SK-N-SH (cell line): Measurements from ENCODE around the gene KLHL18. TPM values are rescaled to one million over a fixed set of nuclear protein-coding genes. Genes with fewer than 3 reads are reported as not detected.

ENCODE experiments used
- CTCF ChIA-PET: fragments of 300-600, 350-600 bp; formaldehyde crosslinking; extraction: SDS; loops from one replicate; lab custom pipeline; 2021; lab: Yijun Ruan, JAX
- POLR2A ChIA-PET: fragments of 350-600 bp; sonication (Branson Sonifier 250); formaldehyde crosslinking; extraction: SDS; loops from one replicate; lab custom pipeline; 2020; ENCODE audit warnings: antibody characterized with exemption, inconsistent platforms; lab: Yijun Ruan, JAX
- DNase-seq: peaks from one replicate; pipeline ENCODE4 v3.0.0; 2012
- H2AFZ ChIP-seq: fragments of 200-600 bp; sonication (generic); 2 replicates; pipeline ENCODE4 v1.8.1; 2016; ENCODE audit warnings: antibody characterized with exemption, mild to moderate bottlenecking, low read depth
- H3F3A ChIP-seq: fragments of 200-600 bp; sonication (generic); replicated peaks from 2 replicates; pipeline ENCODE3; 2016; ENCODE audit warnings: antibody characterized with exemption, mild to moderate bottlenecking; ENCODE audit not compliant: insufficient read depth
- H3K27ac ChIP-seq, 2 experiments: fragments of 200-500 bp in 1 of 2; fragments of 200-600 bp in 1 of 2; sonication (Bioruptor generic) in 1 of 2; sonication (generic), shearing (Covaris generic) in 1 of 2; 2 replicates each; pipeline versions ENCODE4 v1.5.1 to v1.6.1; 2014 to 2016; ENCODE audit warnings: low read depth in 2 of 2, inconsistent platforms in 1 of 2, low read length in 1 of 2, mild to moderate bottlenecking in 1 of 2, mixed read lengths in 1 of 2
- H3K27me3 ChIP-seq: fragments of 200-600 bp; sonication (generic), shearing (Covaris generic); 2 replicates; pipeline ENCODE4 v1.6.1; 2016; ENCODE audit warnings: mixed run types; ENCODE audit not compliant: insufficient read depth
- H3K36me3 ChIP-seq, 2 experiments: fragments of 200-500 bp in 1 of 2; fragments of 200-600 bp in 1 of 2; sonication (Bioruptor generic) in 1 of 2; sonication (generic) in 1 of 2; replicated peaks in 1 of 2; 2 replicates each; pipeline versions ENCODE3 to v1.5.1; 2014 to 2016; ENCODE audit warnings: low read length in 1 of 2, mild to moderate bottlenecking in 1 of 2; ENCODE audit not compliant: insufficient read depth in 2 of 2, control insufficient read depth in 1 of 2
- H3K4me1 ChIP-seq, 2 experiments: fragments of 200-500 bp in 1 of 2; fragments of 200-600 bp in 1 of 2; sonication (Bioruptor generic) in 1 of 2; sonication (generic), shearing (Covaris generic) in 1 of 2; 2 replicates each; pipeline versions ENCODE4 v1.5.1 to v1.6.1; 2014 to 2016; ENCODE audit warnings: low read depth in 1 of 2, low read length in 1 of 2, mixed run types in 1 of 2; ENCODE audit not compliant: insufficient read depth in 2 of 2, control insufficient read depth in 1 of 2
- H3K4me2 ChIP-seq: fragments of 200-600 bp; sonication (generic), shearing (Covaris generic); 2 replicates; pipeline ENCODE4 v1.6.1; 2017; ENCODE audit warnings: mixed run types
- H3K4me3 ChIP-seq, 2 experiments: fragments of 200-500 bp in 1 of 2; fragments of 200-600 bp in 1 of 2; sonication (Bioruptor generic) in 1 of 2; sonication (generic), shearing (Covaris generic) in 1 of 2; 2 replicates each; pipeline versions ENCODE4 v1.5.1 to v1.8.1; 2014 to 2016; ENCODE audit warnings: low read depth in 2 of 2, inconsistent platforms in 1 of 2, low read length in 1 of 2, mild to moderate bottlenecking in 1 of 2, mixed read lengths in 1 of 2, moderate library complexity in 1 of 2
- H3K79me2 ChIP-seq: fragments of 200-600 bp; sonication (generic); 2 replicates; pipeline ENCODE4 v1.8.1; 2017; ENCODE audit warnings: mild to moderate bottlenecking; ENCODE audit not compliant: insufficient read depth
- H3K9ac ChIP-seq: fragments of 200-600 bp; sonication (generic); 2 replicates; pipeline ENCODE4 v1.6.1; 2017; ENCODE audit warnings: mixed run types
- H3K9me2 ChIP-seq: fragments of 200-600 bp; sonication (generic); 2 replicates; pipeline ENCODE4 v1.6.1; 2017; ENCODE audit warnings: mixed run types
- H3K9me3 ChIP-seq: fragments of 200-600 bp; sonication (generic); 2 replicates; pipeline ENCODE4 v1.6.1; 2017; ENCODE audit warnings: mixed run types, mild to moderate bottlenecking, moderate library complexity
- H4K20me1 ChIP-seq: fragments of 200-600 bp; sonication (generic); 2 replicates; pipeline ENCODE4 v1.6.1; 2017; ENCODE audit warnings: mild to moderate bottlenecking, mixed run types; ENCODE audit not compliant: insufficient read depth
- CHD2 ChIP-seq: fragments of 150-350 bp; IDR thresholded peaks from 2 replicates; pipeline ENCODE4 v1.6.1; 2018; ENCODE audit warnings: low read length; ENCODE audit not compliant: partially characterized antibody
- ELF1 ChIP-seq: IDR thresholded peaks from 2 replicates; pipeline ENCODE4 v1.4.0; 2012
- EP300 ChIP-seq, 2 experiments: IDR thresholded peaks; 2 replicates each; pipeline versions ENCODE4 v1.4.0 to v1.6.1; 2012; ENCODE audit warnings: borderline replicate concordance in 1 of 2, low read depth in 1 of 2, low read length in 1 of 2
- GABPA ChIP-seq: IDR thresholded peaks from 2 replicates; pipeline ENCODE4 v1.4.0; 2012; ENCODE audit warnings: low read depth, mild to moderate bottlenecking
- JUND ChIP-seq: IDR thresholded peaks from 2 replicates; pipeline ENCODE4 v1.4.0; 2012
- MEF2A ChIP-seq: IDR thresholded peaks from 2 replicates; pipeline ENCODE4 v1.4.0; 2012; ENCODE audit warnings: low read depth, borderline replicate concordance
- POLR2AphosphoS5 ChIP-seq: IDR thresholded peaks from 2 replicates; pipeline ENCODE4 v1.6.1; 2012; ENCODE audit warnings: low read depth, low read length
- SMC3 ChIP-seq: IDR thresholded peaks from 2 replicates; pipeline ENCODE4 v1.6.1; 2012; ENCODE audit warnings: low read depth, low read length, improper control_type of control experiment
- TCF12 ChIP-seq: IDR thresholded peaks from 2 replicates; pipeline ENCODE4 v1.4.0; 2012
- TEAD4 ChIP-seq: IDR thresholded peaks from 2 replicates; pipeline ENCODE4 v1.4.0; 2012; ENCODE audit warnings: mild to moderate bottlenecking, borderline replicate concordance; ENCODE audit not compliant: insufficient read depth
- WGBS: methylation state at CpG from one replicate; pipeline ENCODE4 v1.1.6; 2017; ENCODE audit warnings: low lambda C conversion rate; 5-methylcytosine and 5-hydroxymethylcytosine counted together
- polyA plus RNA-seq, 3 experiments: library from polyadenylated mRNA; depleted of rRNA; stranded (reverse); fragments of >200 nt; gene quantifications; 2 replicates each; pipeline ENCODE4 v1.2.3, GENCODE V29; 2012
- TF ChIP-seq, protein P1 (sequence below): fragments of 200-600 bp; sonication (generic); IDR thresholded peaks from 2 replicates; pipeline ENCODE4 v1.6.1; 2017; ENCODE audit warnings: antibody characterized with exemption, mild to moderate bottlenecking, moderate library complexity
- TF ChIP-seq, protein P2 (sequence below): IDR thresholded peaks from 2 replicates; pipeline ENCODE4 v1.4.0; 2012; ENCODE audit warnings: low read depth, borderline replicate concordance
- TF ChIP-seq, protein P3 (sequence below): IDR thresholded peaks from 2 replicates; pipeline ENCODE4; 2012
- TF ChIP-seq, protein P4 (sequence below): IDR thresholded peaks from 2 replicates; pipeline ENCODE4 v1.6.1; 2012; ENCODE audit warnings: mild to moderate bottlenecking, low read depth, low read length, moderate library complexity
- TF ChIP-seq, protein P5 (sequence below): fragments of 150-350 bp; IDR thresholded peaks from 2 replicates; pipeline ENCODE4 v1.6.1; 2017; ENCODE audit warnings: antibody characterized with exemption, low read length, low read depth, borderline replicate concordance
- TF ChIP-seq, protein P6 (sequence below): IDR thresholded peaks from 2 replicates; pipeline ENCODE4 v1.4.0; 2012; ENCODE audit warnings: low read depth, borderline replicate concordance

Gene KLHL18
- polyA plus RNA-seq, 1 of the 3 experiments (the other 2 are of a cell fraction): 55.2 TPM

DNA sequence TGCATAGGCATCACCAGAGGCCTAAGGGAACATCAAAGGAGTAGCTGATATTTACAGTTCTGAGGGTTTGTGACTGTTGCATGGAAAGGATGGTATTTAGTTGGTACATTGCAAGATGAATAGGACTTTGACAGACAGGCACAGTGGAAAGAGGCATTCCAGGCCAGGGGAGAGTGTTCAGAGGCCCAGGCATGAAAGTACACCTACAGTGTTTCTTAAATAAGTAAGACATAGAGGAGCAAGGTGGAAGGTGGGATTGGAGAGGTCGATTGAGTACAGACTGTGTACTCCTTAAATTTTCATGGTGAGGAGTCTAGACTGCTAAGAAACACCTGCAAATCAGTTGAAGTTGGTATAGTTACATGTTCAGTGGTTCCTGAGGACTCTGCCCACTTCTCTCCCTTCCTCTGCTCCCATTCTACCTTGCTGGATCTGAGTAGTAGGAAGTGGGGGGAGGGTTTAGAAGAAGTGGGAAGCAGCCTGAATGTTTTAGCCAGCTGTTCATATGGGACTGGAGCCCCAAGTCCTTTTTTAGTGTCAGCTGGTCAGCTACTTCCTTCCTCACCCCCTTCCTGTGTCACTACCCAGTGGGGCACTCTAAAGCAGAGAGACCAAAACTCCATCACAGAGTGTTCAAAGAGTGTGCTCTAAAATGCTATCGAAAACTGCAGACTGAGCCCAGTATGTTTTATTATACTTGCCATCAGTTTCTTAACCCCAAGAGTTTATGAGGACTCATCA lies 14.0 kb downstream of the KLHL18 start:
- 60% methylated on average over 2 of the region's 2 CpGs for WGBS
- H2AFZ ChIP-seq: no peak overlapping the region
- H3K27ac ChIP-seq: no peak overlapping the region
- no peak overlapping the region for H3K9ac ChIP-seq
- no peaks in the 10 kb centered on the region; the same call in 1 of the 2 replicates for H4K20me1 ChIP-seq
- H3K4me2 ChIP-seq: no peak overlapping the region
- H3K4me3 ChIP-seq: no peak overlapping the region
- H3K9me3 ChIP-seq: no peaks in the 10 kb centered on the region
- peaks cover 48% of the 10 kb centered on the region; the same call in 1 of the 2 replicates for H3K79me2 ChIP-seq
- no peaks in the 10 kb centered on the region for H3K9me2 ChIP-seq
- DNase-seq: no peak
- ChIA-PET POLR2A (no interaction called here), CTCF (interaction anchor here (1.3 kb wide), 1 partner anchor 22 kb away, joined by 3 read pairs; no protein-coding TSS in a partner anchor)
- peaks cover 5% of the 10 kb centered on the region for H3F3A ChIP-seq
- TF ChIP-seq, protein P1, sequence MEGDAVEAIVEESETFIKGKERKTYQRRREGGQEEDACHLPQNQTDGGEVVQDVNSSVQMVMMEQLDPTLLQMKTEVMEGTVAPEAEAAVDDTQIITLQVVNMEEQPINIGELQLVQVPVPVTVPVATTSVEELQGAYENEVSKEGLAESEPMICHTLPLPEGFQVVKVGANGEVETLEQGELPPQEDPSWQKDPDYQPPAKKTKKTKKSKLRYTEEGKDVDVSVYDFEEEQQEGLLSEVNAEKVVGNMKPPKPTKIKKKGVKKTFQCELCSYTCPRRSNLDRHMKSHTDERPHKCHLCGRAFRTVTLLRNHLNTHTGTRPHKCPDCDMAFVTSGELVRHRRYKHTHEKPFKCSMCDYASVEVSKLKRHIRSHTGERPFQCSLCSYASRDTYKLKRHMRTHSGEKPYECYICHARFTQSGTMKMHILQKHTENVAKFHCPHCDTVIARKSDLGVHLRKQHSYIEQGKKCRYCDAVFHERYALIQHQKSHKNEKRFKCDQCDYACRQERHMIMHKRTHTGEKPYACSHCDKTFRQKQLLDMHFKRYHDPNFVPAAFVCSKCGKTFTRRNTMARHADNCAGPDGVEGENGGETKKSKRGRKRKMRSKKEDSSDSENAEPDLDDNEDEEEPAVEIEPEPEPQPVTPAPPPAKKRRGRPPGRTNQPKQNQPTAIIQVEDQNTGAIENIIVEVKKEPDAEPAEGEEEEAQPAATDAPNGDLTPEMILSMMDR: no peak
- TF ChIP-seq JUND: no peak
- no peak for TF ChIP-seq CHD2
- TF ChIP-seq POLR2AphosphoS5: no peak
- TF ChIP-seq GABPA: no peak
- TF ChIP-seq, protein P2, sequence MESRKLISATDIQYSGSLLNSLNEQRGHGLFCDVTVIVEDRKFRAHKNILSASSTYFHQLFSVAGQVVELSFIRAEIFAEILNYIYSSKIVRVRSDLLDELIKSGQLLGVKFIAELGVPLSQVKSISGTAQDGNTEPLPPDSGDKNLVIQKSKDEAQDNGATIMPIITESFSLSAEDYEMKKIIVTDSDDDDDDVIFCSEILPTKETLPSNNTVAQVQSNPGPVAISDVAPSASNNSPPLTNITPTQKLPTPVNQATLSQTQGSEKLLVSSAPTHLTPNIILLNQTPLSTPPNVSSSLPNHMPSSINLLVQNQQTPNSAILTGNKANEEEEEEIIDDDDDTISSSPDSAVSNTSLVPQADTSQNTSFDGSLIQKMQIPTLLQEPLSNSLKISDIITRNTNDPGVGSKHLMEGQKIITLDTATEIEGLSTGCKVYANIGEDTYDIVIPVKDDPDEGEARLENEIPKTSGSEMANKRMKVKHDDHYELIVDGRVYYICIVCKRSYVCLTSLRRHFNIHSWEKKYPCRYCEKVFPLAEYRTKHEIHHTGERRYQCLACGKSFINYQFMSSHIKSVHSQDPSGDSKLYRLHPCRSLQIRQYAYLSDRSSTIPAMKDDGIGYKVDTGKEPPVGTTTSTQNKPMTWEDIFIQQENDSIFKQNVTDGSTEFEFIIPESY: no peak
- TF ChIP-seq, protein P3, sequence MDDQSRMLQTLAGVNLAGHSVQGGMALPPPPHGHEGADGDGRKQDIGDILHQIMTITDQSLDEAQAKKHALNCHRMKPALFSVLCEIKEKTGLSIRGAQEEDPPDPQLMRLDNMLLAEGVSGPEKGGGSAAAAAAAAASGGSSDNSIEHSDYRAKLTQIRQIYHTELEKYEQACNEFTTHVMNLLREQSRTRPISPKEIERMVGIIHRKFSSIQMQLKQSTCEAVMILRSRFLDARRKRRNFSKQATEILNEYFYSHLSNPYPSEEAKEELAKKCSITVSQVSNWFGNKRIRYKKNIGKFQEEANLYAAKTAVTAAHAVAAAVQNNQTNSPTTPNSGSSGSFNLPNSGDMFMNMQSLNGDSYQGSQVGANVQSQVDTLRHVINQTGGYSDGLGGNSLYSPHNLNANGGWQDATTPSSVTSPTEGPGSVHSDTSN: no peak
- TF ChIP-seq MEF2A: no peak
- no peak for TF ChIP-seq TCF12
- peaks cover 0 to 4% of the 10 kb centered on the region in 2 experiments for H3K36me3 ChIP-seq
- no peaks in the 10 kb centered on the region for H3K4me1 ChIP-seq
- no peaks in the 10 kb centered on the region for H3K27me3 ChIP-seq

DNA sequence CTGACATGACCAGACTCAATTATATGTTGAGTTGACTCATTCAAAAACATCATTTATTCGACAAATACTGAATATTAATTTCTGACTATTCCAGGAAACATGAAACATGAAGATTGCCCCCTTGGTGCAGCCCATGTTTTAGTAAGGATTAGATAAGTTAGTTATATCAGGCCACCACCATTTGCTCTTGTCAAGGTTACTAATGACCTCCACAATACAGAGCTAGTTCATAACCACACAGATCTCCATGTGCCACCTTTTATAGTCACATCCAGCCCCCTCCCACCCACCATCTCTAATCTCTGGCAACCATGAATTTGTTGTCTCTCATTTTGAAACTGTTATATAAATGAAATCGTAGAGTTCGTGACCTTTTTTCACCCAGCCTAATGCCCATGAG lies 15.7 kb downstream of the KLHL18 start:
- no peak overlapping the region for H3K4me3 ChIP-seq
- no peaks in the 10 kb centered on the region for H4K20me1 ChIP-seq
- no peaks in the 10 kb centered on the region for H3K9me3 ChIP-seq
- WGBS: 99% methylated on average over 3 of the region's 3 CpGs
- POLR2A ChIA-PET: no interaction called here
- peaks cover 5% of the 10 kb centered on the region for H3F3A ChIP-seq
- H3K9ac ChIP-seq: no peak overlapping the region
- no peaks in the 10 kb centered on the region for H3K4me1 ChIP-seq
- no peak overlapping the region for H2AFZ ChIP-seq
- H3K79me2 ChIP-seq: peaks cover 31% of the 10 kb centered on the region; the same call in 1 of the 2 replicates
- CTCF ChIA-PET: interaction anchor here (1.6 kb wide), 1 partner anchor 389 kb away, joined by 5 read pairs; no protein-coding TSS in a partner anchor
- peaks cover 4 to 8% of the 10 kb centered on the region in 2 experiments for H3K36me3 ChIP-seq
- DNase-seq: no peak
- H3K9me2 ChIP-seq: no peaks in the 10 kb centered on the region
- H3K27ac ChIP-seq: no peak overlapping the region
- no peaks in the 10 kb centered on the region for H3K27me3 ChIP-seq
- H3K4me2 ChIP-seq: no peak overlapping the region
- TF ChIP-seq SMC3 (no peak), POLR2AphosphoS5 (no peak), EP300 (IDR thresholded peaks at IDR 0.05; ENCODE audit: borderline replicate concordance in 1 of 2, low read depth in 1 of 2, low read length in 1 of 2) (no peak), JUND (no peak), ELF1 (no peak), TEAD4 (no peak), TCF12 (no peak)
- TF ChIP-seq, protein P4, sequence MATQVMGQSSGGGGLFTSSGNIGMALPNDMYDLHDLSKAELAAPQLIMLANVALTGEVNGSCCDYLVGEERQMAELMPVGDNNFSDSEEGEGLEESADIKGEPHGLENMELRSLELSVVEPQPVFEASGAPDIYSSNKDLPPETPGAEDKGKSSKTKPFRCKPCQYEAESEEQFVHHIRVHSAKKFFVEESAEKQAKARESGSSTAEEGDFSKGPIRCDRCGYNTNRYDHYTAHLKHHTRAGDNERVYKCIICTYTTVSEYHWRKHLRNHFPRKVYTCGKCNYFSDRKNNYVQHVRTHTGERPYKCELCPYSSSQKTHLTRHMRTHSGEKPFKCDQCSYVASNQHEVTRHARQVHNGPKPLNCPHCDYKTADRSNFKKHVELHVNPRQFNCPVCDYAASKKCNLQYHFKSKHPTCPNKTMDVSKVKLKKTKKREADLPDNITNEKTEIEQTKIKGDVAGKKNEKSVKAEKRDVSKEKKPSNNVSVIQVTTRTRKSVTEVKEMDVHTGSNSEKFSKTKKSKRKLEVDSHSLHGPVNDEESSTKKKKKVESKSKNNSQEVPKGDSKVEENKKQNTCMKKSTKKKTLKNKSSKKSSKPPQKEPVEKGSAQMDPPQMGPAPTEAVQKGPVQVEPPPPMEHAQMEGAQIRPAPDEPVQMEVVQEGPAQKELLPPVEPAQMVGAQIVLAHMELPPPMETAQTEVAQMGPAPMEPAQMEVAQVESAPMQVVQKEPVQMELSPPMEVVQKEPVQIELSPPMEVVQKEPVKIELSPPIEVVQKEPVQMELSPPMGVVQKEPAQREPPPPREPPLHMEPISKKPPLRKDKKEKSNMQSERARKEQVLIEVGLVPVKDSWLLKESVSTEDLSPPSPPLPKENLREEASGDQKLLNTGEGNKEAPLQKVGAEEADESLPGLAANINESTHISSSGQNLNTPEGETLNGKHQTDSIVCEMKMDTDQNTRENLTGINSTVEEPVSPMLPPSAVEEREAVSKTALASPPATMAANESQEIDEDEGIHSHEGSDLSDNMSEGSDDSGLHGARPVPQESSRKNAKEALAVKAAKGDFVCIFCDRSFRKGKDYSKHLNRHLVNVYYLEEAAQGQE: no peak
- TF ChIP-seq, protein P5, sequence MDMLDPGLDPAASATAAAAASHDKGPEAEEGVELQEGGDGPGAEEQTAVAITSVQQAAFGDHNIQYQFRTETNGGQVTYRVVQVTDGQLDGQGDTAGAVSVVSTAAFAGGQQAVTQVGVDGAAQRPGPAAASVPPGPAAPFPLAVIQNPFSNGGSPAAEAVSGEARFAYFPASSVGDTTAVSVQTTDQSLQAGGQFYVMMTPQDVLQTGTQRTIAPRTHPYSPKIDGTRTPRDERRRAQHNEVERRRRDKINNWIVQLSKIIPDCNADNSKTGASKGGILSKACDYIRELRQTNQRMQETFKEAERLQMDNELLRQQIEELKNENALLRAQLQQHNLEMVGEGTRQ: no peak
- TF ChIP-seq, protein P6, sequence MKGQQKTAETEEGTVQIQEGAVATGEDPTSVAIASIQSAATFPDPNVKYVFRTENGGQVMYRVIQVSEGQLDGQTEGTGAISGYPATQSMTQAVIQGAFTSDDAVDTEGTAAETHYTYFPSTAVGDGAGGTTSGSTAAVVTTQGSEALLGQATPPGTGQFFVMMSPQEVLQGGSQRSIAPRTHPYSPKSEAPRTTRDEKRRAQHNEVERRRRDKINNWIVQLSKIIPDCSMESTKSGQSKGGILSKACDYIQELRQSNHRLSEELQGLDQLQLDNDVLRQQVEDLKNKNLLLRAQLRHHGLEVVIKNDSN: no peak
